GM23338 (cell line): ENCODE results near the gene NIPAL3.

Experiments used
- POLR2AphosphoS5 ChIP-seq: IDR thresholded peaks from 2 replicates; pipeline ENCODE4 v1.6.1; 2016; ENCODE audit warnings: antibody characterized with exemption, low read depth
- TF ChIP-seq, protein P1 (sequence below), 2 experiments: fragments of 200-600 bp in 1 of 2; sonication (generic) in 1 of 2; conservative IDR thresholded peaks; 2 replicates each; pipeline versions ENCODE4 v1.5.1 to v1.6.1; 2016 to 2017; ENCODE audit warnings: antibody characterized with exemption in 2 of 2, low read depth in 2 of 2, mild to moderate bottlenecking in 2 of 2, moderate library complexity in 1 of 2
- TF ChIP-seq, protein P2 (sequence below): IDR thresholded peaks from 2 replicates; pipeline ENCODE4 v1.6.1; 2016; ENCODE audit warnings: antibody characterized with exemption

DNA sequence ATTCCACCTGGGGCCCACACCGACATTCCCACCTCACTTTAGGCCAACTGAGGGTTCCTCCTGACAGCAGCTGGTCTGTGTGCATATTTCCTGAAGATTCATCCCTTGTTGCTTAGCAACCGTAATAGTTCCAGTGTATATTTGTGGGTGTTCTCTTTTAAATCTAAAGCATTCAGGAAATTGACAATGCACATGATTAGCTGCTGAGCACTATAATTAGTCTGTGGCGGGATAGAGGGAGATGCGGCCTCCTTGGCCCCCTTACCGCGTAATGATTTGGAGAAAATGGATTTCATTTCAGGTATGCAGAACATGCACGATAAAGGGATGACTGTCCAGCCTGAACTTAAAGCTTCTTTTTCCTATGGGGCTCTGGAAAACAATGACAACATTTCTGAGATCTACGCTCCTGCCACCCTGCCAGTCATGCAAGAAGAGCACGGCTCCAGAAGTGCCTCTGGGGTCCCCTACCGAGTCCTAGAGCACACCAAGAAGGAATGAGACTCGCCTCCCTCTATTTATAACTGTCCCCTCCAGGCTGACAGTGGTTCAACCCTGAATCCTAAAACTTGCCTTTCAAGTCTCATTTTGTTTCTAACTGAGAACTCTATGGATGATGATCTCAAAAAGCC lies 53.2 kb downstream of the NIPAL3 start:
- TF ChIP-seq, protein P1, sequence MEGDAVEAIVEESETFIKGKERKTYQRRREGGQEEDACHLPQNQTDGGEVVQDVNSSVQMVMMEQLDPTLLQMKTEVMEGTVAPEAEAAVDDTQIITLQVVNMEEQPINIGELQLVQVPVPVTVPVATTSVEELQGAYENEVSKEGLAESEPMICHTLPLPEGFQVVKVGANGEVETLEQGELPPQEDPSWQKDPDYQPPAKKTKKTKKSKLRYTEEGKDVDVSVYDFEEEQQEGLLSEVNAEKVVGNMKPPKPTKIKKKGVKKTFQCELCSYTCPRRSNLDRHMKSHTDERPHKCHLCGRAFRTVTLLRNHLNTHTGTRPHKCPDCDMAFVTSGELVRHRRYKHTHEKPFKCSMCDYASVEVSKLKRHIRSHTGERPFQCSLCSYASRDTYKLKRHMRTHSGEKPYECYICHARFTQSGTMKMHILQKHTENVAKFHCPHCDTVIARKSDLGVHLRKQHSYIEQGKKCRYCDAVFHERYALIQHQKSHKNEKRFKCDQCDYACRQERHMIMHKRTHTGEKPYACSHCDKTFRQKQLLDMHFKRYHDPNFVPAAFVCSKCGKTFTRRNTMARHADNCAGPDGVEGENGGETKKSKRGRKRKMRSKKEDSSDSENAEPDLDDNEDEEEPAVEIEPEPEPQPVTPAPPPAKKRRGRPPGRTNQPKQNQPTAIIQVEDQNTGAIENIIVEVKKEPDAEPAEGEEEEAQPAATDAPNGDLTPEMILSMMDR (conservative IDR thresholded peaks at IDR 0.05; ENCODE audit: low read depth in 2 of 2) = no peak
- TF ChIP-seq POLR2AphosphoS5 = no peak
- TF ChIP-seq, protein P2, sequence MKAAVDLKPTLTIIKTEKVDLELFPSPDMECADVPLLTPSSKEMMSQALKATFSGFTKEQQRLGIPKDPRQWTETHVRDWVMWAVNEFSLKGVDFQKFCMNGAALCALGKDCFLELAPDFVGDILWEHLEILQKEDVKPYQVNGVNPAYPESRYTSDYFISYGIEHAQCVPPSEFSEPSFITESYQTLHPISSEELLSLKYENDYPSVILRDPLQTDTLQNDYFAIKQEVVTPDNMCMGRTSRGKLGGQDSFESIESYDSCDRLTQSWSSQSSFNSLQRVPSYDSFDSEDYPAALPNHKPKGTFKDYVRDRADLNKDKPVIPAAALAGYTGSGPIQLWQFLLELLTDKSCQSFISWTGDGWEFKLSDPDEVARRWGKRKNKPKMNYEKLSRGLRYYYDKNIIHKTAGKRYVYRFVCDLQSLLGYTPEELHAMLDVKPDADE = no peak
